ENCODE results near the gene PLG.
"Not testable (repeated sequence)": the region's sequence is repeated elsewhere in the genome, so short reads cannot be mapped to it uniquely, and the experiment has no call there.

- TF ChIP-seq CTCF, POLR2A (IDR thresholded peaks at IDR 0.05): not testable (repeated sequence)
Observed at GRCh38 chr6:160695025-160695424, 7.0 kb upstream of the PLG start.
